C4-2B (cell line): ENCODE measurements around the gene UBE2E2.

Experiments used
- CTCF ChIP-seq: fragments of 450-650 bp; conservative IDR thresholded peaks from 2 replicates; pipeline ENCODE4 v1.5.1; 2017; ENCODE audit warnings: mild to moderate bottlenecking
- ZFX ChIP-seq: fragments of 450-650 bp; IDR thresholded peaks from 2 replicates; pipeline ENCODE4 v1.6.1; 2017

- TF ChIP-seq CTCF (no peak), ZFX (no peak)
Measured at GRCh38 chr3:23333633-23334032, 130.5 kb downstream of the UBE2E2 start.
